ENCODE data around the gene L3MBTL4.

Gene L3MBTL4

GRCh38 chr18:5914016-5914415, 500.7 kb downstream of the L3MBTL4 start:
- DNase-seq (ENCODE audit: low read depth in 2 of 2) = no peak
- TF ChIP-seq, protein P1, sequence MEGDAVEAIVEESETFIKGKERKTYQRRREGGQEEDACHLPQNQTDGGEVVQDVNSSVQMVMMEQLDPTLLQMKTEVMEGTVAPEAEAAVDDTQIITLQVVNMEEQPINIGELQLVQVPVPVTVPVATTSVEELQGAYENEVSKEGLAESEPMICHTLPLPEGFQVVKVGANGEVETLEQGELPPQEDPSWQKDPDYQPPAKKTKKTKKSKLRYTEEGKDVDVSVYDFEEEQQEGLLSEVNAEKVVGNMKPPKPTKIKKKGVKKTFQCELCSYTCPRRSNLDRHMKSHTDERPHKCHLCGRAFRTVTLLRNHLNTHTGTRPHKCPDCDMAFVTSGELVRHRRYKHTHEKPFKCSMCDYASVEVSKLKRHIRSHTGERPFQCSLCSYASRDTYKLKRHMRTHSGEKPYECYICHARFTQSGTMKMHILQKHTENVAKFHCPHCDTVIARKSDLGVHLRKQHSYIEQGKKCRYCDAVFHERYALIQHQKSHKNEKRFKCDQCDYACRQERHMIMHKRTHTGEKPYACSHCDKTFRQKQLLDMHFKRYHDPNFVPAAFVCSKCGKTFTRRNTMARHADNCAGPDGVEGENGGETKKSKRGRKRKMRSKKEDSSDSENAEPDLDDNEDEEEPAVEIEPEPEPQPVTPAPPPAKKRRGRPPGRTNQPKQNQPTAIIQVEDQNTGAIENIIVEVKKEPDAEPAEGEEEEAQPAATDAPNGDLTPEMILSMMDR (IDR thresholded peaks at IDR 0.05; ENCODE audit: low read depth, low read length) = no peak
- H3K4me3 ChIP-seq (replicated peaks in 1 of 2; ENCODE audit: low read depth in 2 of 2, low read length in 2 of 2) = no peak overlapping the region

- no peak overlapping the region for H3K4me3 ChIP-seq (replicated peaks in 1 of 2; ENCODE audit: low read depth in 2 of 2, low read length in 2 of 2)
- TF ChIP-seq, protein P1 (IDR thresholded peaks at IDR 0.05; ENCODE audit: low read depth, low read length) = no peak
- no peak for DNase-seq (ENCODE audit: low read depth in 2 of 2)
These were observed 502.1 kb downstream of the L3MBTL4 start for GRCh38 chr18:5912566-5912965.

DNA sequence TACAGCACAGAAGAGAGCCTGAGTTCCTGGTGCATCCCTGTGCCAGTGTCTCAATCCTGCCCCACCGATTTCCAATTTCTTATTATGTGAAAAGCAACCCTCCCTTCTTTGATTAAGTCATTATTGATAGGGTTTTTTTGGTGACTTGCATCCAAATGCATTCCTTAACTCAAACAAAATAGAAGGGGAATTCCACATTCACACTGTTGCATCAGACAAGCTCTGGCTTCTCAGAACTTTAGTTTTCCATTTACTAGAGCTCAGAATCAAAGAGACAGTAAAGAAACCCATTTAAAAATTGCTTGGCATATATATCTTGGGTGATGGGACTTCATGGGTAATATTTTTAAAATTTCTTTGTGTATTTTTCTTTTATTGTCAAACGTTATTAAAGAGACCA, 505.6 kb downstream of the L3MBTL4 start:
- peak in 1 of 2 donors; percentile 2 for DNase-seq (ENCODE audit: low read depth in 2 of 2)
- no peak overlapping the region for H3K4me3 ChIP-seq (replicated peaks in 1 of 2; ENCODE audit: low read depth in 2 of 2, low read length in 2 of 2)
- TF ChIP-seq, protein P1 (IDR thresholded peaks at IDR 0.05; ENCODE audit: low read depth, low read length) = no peak
